Hepatocyte (in vitro differentiated cells): Measurements from ENCODE around the gene ZNF90. TPM values are rescaled to one million over a fixed set of nuclear protein-coding genes. Genes with fewer than 3 reads are reported as not detected.
A peak's percentile ranks its signal among the peaks of the same experiment; 100 is the strongest.
"Not testable (repeated sequence)": the region's sequence is repeated elsewhere in the genome, so short reads cannot be mapped to it uniquely, and the experiment has no call there.

Source experiments
- DNase-seq: peaks from one replicate; pipeline ENCODE4 v3.0.0-alpha.2; 2016; ENCODE audit warnings: low spot score
- H2AFZ ChIP-seq: fragments of 200-600 bp; sonication (generic); 2 replicates; pipeline ENCODE4 v1.6.0; 2016; ENCODE audit warnings: antibody characterized with exemption, mild to moderate bottlenecking
- H3K27ac ChIP-seq: fragments of 200-600 bp; sonication (generic); 2 replicates; pipeline ENCODE4 v1.5.1; 2016; ENCODE audit warnings: mild to moderate bottlenecking
- H3K27me3 ChIP-seq: fragments of 200-600 bp; sonication (generic); 2 replicates; pipeline ENCODE4 v1.6.1; 2016
- H3K36me3 ChIP-seq: fragments of 200-600 bp; sonication (generic); replicated peaks from 2 replicates; pipeline ENCODE4 v1.5.1; 2016; ENCODE audit warnings: low read depth; ENCODE audit not compliant: insufficient read depth
- H3K4me1 ChIP-seq: fragments of 200-600 bp; sonication (generic); 2 replicates; pipeline ENCODE4 v1.5.1; 2016; ENCODE audit warnings: mild to moderate bottlenecking, moderate library complexity; ENCODE audit not compliant: insufficient read depth
- H3K4me2 ChIP-seq: fragments of 200-600 bp; sonication (generic); 2 replicates; pipeline ENCODE4 v1.6.0; 2016
- H3K4me3 ChIP-seq: fragments of 200-600 bp; sonication (generic); 2 replicates; pipeline ENCODE4 v1.5.1; 2016; ENCODE audit warnings: mild to moderate bottlenecking
- H3K79me2 ChIP-seq: fragments of 200-600 bp; sonication (generic); 2 replicates; pipeline ENCODE4 v1.6.0; 2017; ENCODE audit warnings: mild to moderate bottlenecking
- H3K9me2 ChIP-seq: fragments of 200-600 bp; sonication (generic); replicated peaks from 2 replicates; pipeline ENCODE4 v1.6.0; 2017; ENCODE audit warnings: mild to moderate bottlenecking; ENCODE audit not compliant: insufficient read depth
- H3K9me3 ChIP-seq: fragments of 200-600 bp; sonication (generic); 2 replicates; pipeline ENCODE4 v1.5.1; 2016; ENCODE audit warnings: low read depth, mild to moderate bottlenecking
- H4K20me1 ChIP-seq: fragments of 200-600 bp; sonication (generic); 2 replicates; pipeline ENCODE4 v1.6.0; 2016; ENCODE audit warnings: mild to moderate bottlenecking; ENCODE audit not compliant: insufficient read depth, poor library complexity, severe bottlenecking
- CTCF ChIP-seq: fragments of 200-600 bp; sonication (generic); IDR thresholded peaks from 2 replicates; pipeline ENCODE4 v1.5.1; 2016; ENCODE audit warnings: antibody characterized with exemption, mild to moderate bottlenecking; ENCODE audit not compliant: poor library complexity
- EZH2 ChIP-seq: fragments of 200-600 bp; sonication (generic); IDR thresholded peaks from 2 replicates; pipeline ENCODE4 v1.6.1; 2016; ENCODE audit warnings: antibody characterized with exemption, mild to moderate bottlenecking, borderline replicate concordance
- EZH2phosphoT487 ChIP-seq: fragments of 200-600 bp; sonication (generic); IDR thresholded peaks from one replicate; pipeline ENCODE4 v1.6.1; 2018; ENCODE audit warnings: antibody characterized with exemption, mild to moderate bottlenecking, low read depth, moderate library complexity; ENCODE audit not compliant: unreplicated experiment, severe bottlenecking
- WGBS: methylation state at CpG from one replicate; pipeline ENCODE4 v1.1.6; 2016; ENCODE audit warnings: low lambda C conversion rate; ENCODE audit errors: missing lambda C conversion rate; 5-methylcytosine and 5-hydroxymethylcytosine counted together
- polyA plus RNA-seq: library from polyadenylated mRNA; unstranded; fragments of >200 nt; fragmentation: Nextera tagmentation; extraction: Ambion mirVana; gene quantifications from 2 replicates; pipeline ENCODE4 v1.2.1, GENCODE V29; 2016
- total RNA-seq: library from RNA; depleted of rRNA; stranded (reverse); fragments of >200 nt; gene quantifications from 2 replicates; pipeline ENCODE4 v1.2.3, GENCODE V29; 2014

ZNF90 gene
- total and polyA plus RNA-seq, 2 experiments from 2014 or later: 6.1 to 8.7 TPM

- H3K4me1 ChIP-seq: peaks cover 6% of the 10 kb centered on the region
- DNase-seq: no peak
- peaks cover 43% of the 10 kb centered on the region for H3K79me2 ChIP-seq
- no peaks in the 10 kb centered on the region for H3K9me2 ChIP-seq
- H3K4me2 ChIP-seq: peak overlapping the region; percentile 78
- no peaks in the 10 kb centered on the region for H3K9me3 ChIP-seq
- no peaks in the 10 kb centered on the region for H4K20me1 ChIP-seq
- H2AFZ ChIP-seq: peak overlapping the region; percentile 38
- WGBS: 2% methylated on average over 21 of the region's 26 CpGs
- peak overlapping the region; percentile 85 for H3K27ac ChIP-seq
- peak overlapping the region; percentile 43 for H3K4me3 ChIP-seq
- H3K36me3 ChIP-seq: no peaks in the 10 kb centered on the region
- H3K27me3 ChIP-seq: no peaks in the 10 kb centered on the region
- TF ChIP-seq EZH2 (no peak), CTCF (no peak), EZH2phosphoT487 (no peak)
Measured at GRCh38 chr19:20038358-20039202, 39.2 kb upstream of the ZNF90 start.

GRCh38 chr19:20039203-20039723, 38.5 kb upstream of the ZNF90 start, which contains the start of gene ZNF682:
ZNF682 (minus strand) TSS chr19:20039505; CDS start chr19:20039345, 160 bp downstream.
- Histone ChIP-seq H3K4me2 (peak within 1 kb of the TSS; percentile 78), H4K20me1 (no peaks in the 10 kb centered on the region), H3K36me3 (no peaks in the 10 kb centered on the region), H3K27ac (peak within 1 kb of the TSS; percentile 85), H3K27me3 (no peaks in the 10 kb centered on the region), H3K9me3 (no peaks in the 10 kb centered on the region), H3K9me2 (no peaks in the 10 kb centered on the region), H2AFZ (peak within 1 kb of the TSS; percentile 45), H3K4me3 (peak within 1 kb of the TSS; percentile 43), H3K79me2 (peaks cover 37% of the 10 kb centered on the region), H3K4me1 (peaks cover 6% of the 10 kb centered on the region)
- DNase-seq: peak; percentile 98
- no peak for TF ChIP-seq EZH2phosphoT487
- no peak for TF ChIP-seq EZH2
- no peak for TF ChIP-seq CTCF
- WGBS: 2% methylated on average over 19 of the region's 25 CpGs

- Histone ChIP-seq H2AFZ (no peak overlapping the region), H3K4me2 (no peak overlapping the region), H3K9me3 (no peaks in the 10 kb centered on the region), H3K36me3 (no peaks in the 10 kb centered on the region), H3K9me2 (no peaks in the 10 kb centered on the region), H3K4me3 (no peak overlapping the region), H4K20me1 (no peaks in the 10 kb centered on the region), H3K4me1 (no peaks in the 10 kb centered on the region), H3K79me2 (no peaks in the 10 kb centered on the region), H3K27ac (no peak overlapping the region), H3K27me3 (no peaks in the 10 kb centered on the region)
- TF ChIP-seq EZH2phosphoT487: no peak
- TF ChIP-seq EZH2: no peak
- no peak for TF ChIP-seq CTCF
- 49% methylated on average over 3 of the region's 3 CpGs for WGBS
- no peak for DNase-seq
Measured at GRCh38 chr19:20044663-20045062, 33.1 kb upstream of the ZNF90 start.

- not testable (repeated sequence) for H3K4me2 ChIP-seq, H4K20me1 ChIP-seq, DNase-seq, H3K4me3 ChIP-seq, H3K79me2 ChIP-seq, H3K27me3 ChIP-seq, H3K36me3 ChIP-seq, H2AFZ ChIP-seq, H3K27ac ChIP-seq, H3K9me2 ChIP-seq, H3K4me1 ChIP-seq, H3K9me3 ChIP-seq
- WGBS: 91% methylated on average over 5 of the region's 5 CpGs
Measured at GRCh38 chr19:20045742-20046141, 32.1 kb upstream of the ZNF90 start.
